CD4-positive, alpha-beta T cell treated with Interleukin-12 subunit alpha and Interleukin-12 subunit beta, for 1 hour (primary cell): ENCODE measurements around the gene TTC16.

Source experiments
- DNase-seq: peaks from one replicate; pipeline ENCODE4 v3.0.0-alpha.2; 2020

Gene TTC16

GRCh38 chr9:127698386-127698785 lies 17.5 kb upstream of the TTC16 start:
- no peak for DNase-seq

GRCh38 chr9:127698985-127699670 lies 16.8 kb upstream of the TTC16 start:
- peak; percentile 91 for DNase-seq

GRCh38 chr9:127700140-127700539 lies 15.7 kb upstream of the TTC16 start:
- DNase-seq: no peak

GRCh38 chr9:127700594-127701255 lies 15.2 kb upstream of the TTC16 start:
- no peak for DNase-seq

GRCh38 chr9:127703289-127703946 lies 12.5 kb upstream of the TTC16 start:
- no peak for DNase-seq

GRCh38 chr9:127705577-127706379 lies 10.1 kb upstream of the TTC16 start:
- DNase-seq: no peak

GRCh38 chr9:127706836-127707241 lies 9.0 kb upstream of the TTC16 start, which contains the start of gene CFAP157:
TSS of gene CFAP157 (plus strand) at chr9:127706988. CDS start at chr9:127707032, 44 bp downstream.
- DNase-seq: no peak

GRCh38 chr9:127707766-127708165 lies 8.1 kb upstream of the TTC16 start:
- peak; percentile 71 for DNase-seq

GRCh38 chr9:127708952-127709587 lies 6.8 kb upstream of the TTC16 start:
- no peak for DNase-seq

- DNase-seq: no peak
These were observed 5.6 kb upstream of the TTC16 start for GRCh38 chr9:127710204-127710783.

GRCh38 chr9:127711226-127711701 lies 4.6 kb upstream of the TTC16 start:
- DNase-seq: peak; percentile 22

- no peak for DNase-seq
These were observed 4.0 kb upstream of the TTC16 start for GRCh38 chr9:127711831-127712274.

- no peak for DNase-seq
These were observed 3.5 kb upstream of the TTC16 start for GRCh38 chr9:127712371-127712770.

- DNase-seq: no peak
These were observed 3.0 kb upstream of the TTC16 start for GRCh38 chr9:127712867-127713266.

GRCh38 chr9:127714020-127714750 lies 1.7 kb upstream of the TTC16 start:
- no peak for DNase-seq

GRCh38 chr9:127714951-127715469 lies 869 bp upstream of the TTC16 start:
- DNase-seq: no peak

GRCh38 chr9:127716412-127716811 lies 533 bp downstream of the TTC16 start:
- DNase-seq: no peak

- DNase-seq: no peak
These were observed 1.9 kb downstream of the TTC16 start for GRCh38 chr9:127717766-127718165.

- DNase-seq: peak; percentile 43
These were observed 4.4 kb downstream of the TTC16 start for GRCh38 chr9:127720031-127720864.

- no peak for DNase-seq
These were observed 5.0 kb downstream of the TTC16 start for GRCh38 chr9:127720865-127721227.
